ENCODE measurements around the gene STPG2.
"Not testable (repeated sequence)": the region's sequence is repeated elsewhere in the genome, so short reads cannot be mapped to it uniquely, and the experiment has no call there.

DNA sequence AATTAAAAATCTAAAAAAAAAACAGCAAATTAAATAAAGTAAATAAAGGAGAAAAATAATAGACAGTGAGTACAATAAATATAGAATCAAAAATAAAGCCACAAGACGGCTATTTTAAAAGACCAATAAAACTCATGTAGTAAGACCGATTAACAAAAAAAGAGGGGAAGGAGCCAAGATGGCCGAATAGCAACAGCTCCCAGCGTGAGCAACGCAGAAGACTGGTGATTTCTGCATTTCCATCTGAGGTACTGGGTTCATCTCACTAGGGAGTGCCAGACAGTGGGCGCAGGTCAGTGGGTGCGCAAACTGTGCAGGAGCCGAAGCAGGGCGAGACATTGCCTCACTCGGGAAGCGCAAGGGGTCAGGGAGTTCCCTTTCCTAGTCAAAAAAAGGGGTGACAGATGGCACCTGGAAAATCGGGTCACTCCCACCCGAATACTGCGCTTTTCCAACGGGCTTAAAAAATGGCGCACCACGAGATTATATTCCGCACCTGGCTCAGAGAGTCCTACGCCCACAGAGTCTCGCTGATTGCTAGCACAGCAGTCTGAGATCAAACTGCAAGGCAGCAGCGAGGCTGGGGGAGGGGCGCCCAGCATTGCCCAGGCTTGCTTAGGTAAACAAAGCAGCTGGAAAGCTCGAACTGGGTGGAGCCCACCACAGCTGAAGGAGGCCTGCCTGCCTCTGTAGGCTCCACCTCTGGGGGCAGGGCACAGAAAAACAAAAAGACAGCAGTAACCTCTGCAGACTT, 239.7 kb downstream of the STPG2 start:
- TF ChIP-seq, protein P1, sequence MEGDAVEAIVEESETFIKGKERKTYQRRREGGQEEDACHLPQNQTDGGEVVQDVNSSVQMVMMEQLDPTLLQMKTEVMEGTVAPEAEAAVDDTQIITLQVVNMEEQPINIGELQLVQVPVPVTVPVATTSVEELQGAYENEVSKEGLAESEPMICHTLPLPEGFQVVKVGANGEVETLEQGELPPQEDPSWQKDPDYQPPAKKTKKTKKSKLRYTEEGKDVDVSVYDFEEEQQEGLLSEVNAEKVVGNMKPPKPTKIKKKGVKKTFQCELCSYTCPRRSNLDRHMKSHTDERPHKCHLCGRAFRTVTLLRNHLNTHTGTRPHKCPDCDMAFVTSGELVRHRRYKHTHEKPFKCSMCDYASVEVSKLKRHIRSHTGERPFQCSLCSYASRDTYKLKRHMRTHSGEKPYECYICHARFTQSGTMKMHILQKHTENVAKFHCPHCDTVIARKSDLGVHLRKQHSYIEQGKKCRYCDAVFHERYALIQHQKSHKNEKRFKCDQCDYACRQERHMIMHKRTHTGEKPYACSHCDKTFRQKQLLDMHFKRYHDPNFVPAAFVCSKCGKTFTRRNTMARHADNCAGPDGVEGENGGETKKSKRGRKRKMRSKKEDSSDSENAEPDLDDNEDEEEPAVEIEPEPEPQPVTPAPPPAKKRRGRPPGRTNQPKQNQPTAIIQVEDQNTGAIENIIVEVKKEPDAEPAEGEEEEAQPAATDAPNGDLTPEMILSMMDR (IDR thresholded peaks at IDR 0.05) = not testable (repeated sequence)
- not testable (repeated sequence) for TF ChIP-seq POLR2A (IDR thresholded peaks at IDR 0.05)

All from transverse colon (tissue), 3 donors.